CD4-positive, alpha-beta T cell (primary cell): ENCODE results near the gene ANKRD65. TPM values are rescaled to one million over a fixed set of nuclear protein-coding genes. Genes with fewer than 3 reads are reported as not detected.
"Not testable (repeated sequence)": the region's sequence is repeated elsewhere in the genome, so short reads cannot be mapped to it uniquely, and the experiment has no call there.

Source experiments
- ATAC-seq: fragments of 200-7000 bp; cut with Tn5 transposase; one replicate; pipeline ENCODE4 v1.10.0; 2022; ENCODE audit warnings: mild to moderate bottlenecking; ENCODE audit not compliant: poor library complexity
- CTCF ChIA-PET: fragments of 350-600 bp; sonication (Branson Sonifier 250); formaldehyde crosslinking; loops from one replicate; lab custom pipeline; 2021; ENCODE audit warnings: antibody characterized with exemption, inconsistent platforms; lab: Charles Lee
- POLR2A ChIA-PET: fragments of 350-600 bp; sonication (Branson Sonifier 250); formaldehyde crosslinking; loops from one replicate; lab custom pipeline; 2021; ENCODE audit warnings: antibody characterized with exemption, inconsistent platforms; lab: Charles Lee
- DNase-seq, 14 experiments: peaks; one replicate each; pipeline ENCODE4 v3.0.0-alpha.2; 2013 to 2020; ENCODE audit warnings: mixed read lengths in 2 of 14
- H3K27ac ChIP-seq, 2 donors: one replicate each; pipeline versions ENCODE4 v1.5.1 to v1.7.0; 2013; ENCODE audit warnings: low read length in 2 of 2, low read depth in 1 of 2, mild to moderate bottlenecking in 1 of 2
- H3K27me3 ChIP-seq, 2 experiments: 1 replicate in 1 of 2; 2 replicates in 1 of 2; pipeline versions ENCODE4 v1.6.1 to v1.7.0; 2013; ENCODE audit warnings: low read length in 2 of 2, control low read depth in 1 of 2, mild to moderate bottlenecking in 1 of 2, moderate library complexity in 1 of 2; ENCODE audit not compliant: insufficient read depth in 2 of 2, control insufficient read depth in 1 of 2
- H3K36me3 ChIP-seq: one replicate; pipeline ENCODE4 v1.6.1; 2013; ENCODE audit warnings: low read length, control low read depth; ENCODE audit not compliant: insufficient read depth
- H3K4me1 ChIP-seq: one replicate; pipeline ENCODE4 v1.6.1; 2013; ENCODE audit warnings: low read length, control low read depth; ENCODE audit not compliant: insufficient read depth
- H3K4me3 ChIP-seq: one replicate; pipeline ENCODE4 v1.5.1; 2013; ENCODE audit warnings: mild to moderate bottlenecking, low read length, moderate library complexity
- H3K9me3 ChIP-seq, 2 experiments: 1 replicate in 1 of 2; 2 replicates in 1 of 2; pipeline versions ENCODE4 v1.6.1 to v1.7.0; 2013; ENCODE audit warnings: low read length in 2 of 2, mild to moderate bottlenecking in 2 of 2, control low read depth in 1 of 2, moderate library complexity in 1 of 2; ENCODE audit not compliant: control insufficient read depth in 1 of 2, insufficient read depth in 1 of 2
- H3K27ac Mint-ChIP-seq: one replicate; pipeline ENCODE4 v1.8.0; 2020; ENCODE audit warnings: mixed read lengths
- H3K27me3 Mint-ChIP-seq: one replicate; pipeline ENCODE4 v1.8.0; 2021; ENCODE audit warnings: mixed read lengths
- H3K36me3 Mint-ChIP-seq: one replicate; pipeline ENCODE4 v1.8.0; 2021; ENCODE audit warnings: low read depth, mixed read lengths
- H3K4me1 Mint-ChIP-seq: one replicate; pipeline ENCODE4 v1.8.0; 2021; ENCODE audit warnings: low read depth, mixed read lengths
- H3K4me3 Mint-ChIP-seq: one replicate; pipeline ENCODE4 v1.8.0; 2020; ENCODE audit warnings: mild to moderate bottlenecking, mixed read lengths
- H3K9me3 Mint-ChIP-seq: one replicate; pipeline ENCODE4 v1.8.0; 2020; ENCODE audit warnings: mixed read lengths
- intact Hi-C, 2 experiments: fragments of 100-400 bp; cut with DNase I in 1 of 2; cut with micrococcal nuclease in 1 of 2; formaldehyde crosslinking; loops; one replicate each; pipeline versions ENCODE4 v1.15.1 to v1.9.0; 2023 to 2025; cut with DNase I, micrococcal nuclease
- total RNA-seq, 174 experiments: library from RNA in 2 of 174; stranded (reverse) in 2 of 174; gene quantifications; one replicate each; pipeline ENCODE4 v1.2.3 and lab custom pipeline; 2021 to 2026
- TF ChIP-seq, protein P1 (sequence below): fragments of 200-600 bp; IDR thresholded peaks from one replicate; pipeline ENCODE4 v1.8.0; 2022; ENCODE audit warnings: antibody characterized with exemption, mild to moderate bottlenecking

Gene ANKRD65
- total RNA-seq, 2 experiments from 2014 or later = not detected

DNA sequence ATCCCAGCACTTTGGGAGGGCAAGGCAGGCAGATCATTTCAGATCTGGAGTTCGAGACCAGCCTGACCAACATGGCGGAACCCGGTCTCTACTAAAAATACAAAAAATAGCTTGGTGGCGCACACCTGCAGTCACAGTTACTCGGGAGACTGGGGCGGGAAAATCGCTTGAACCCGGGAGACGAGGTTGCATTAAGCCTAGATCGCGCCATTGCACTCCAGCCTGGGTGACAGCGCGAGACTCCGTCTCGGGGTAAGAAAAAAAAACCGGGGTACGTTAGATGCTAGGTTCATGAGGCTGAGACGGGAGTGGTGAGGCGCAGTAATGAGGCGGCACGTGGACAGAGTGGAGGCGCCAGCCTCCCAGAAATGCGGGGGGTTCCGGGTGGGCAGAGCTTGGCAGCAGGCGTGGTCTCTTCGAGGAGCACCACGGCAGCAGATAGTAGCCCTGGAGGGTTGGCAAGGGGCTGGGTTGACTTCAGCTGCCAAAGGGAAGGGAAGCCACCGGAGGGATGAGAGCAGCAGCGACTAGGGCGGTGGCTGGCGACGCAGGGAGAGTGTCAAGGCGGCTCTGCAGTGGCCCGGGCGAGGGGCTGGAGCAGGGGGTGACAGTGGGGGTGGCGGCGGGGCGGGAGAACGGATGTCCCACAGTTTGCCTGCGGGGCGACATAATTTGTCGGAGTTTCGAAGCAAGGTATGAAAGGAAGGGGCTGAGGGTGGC lies 14.8 kb downstream of the ANKRD65 start:
- H3K36me3 Mint-ChIP-seq = peaks cover 51% of the 10 kb centered on the region
- peak overlapping the region; percentile 94 for H3K4me3 Mint-ChIP-seq
- peaks cover 50% of the 10 kb centered on the region for H3K4me1 ChIP-seq
- ATAC-seq = no peak
- H3K36me3 ChIP-seq = peaks cover 46% of the 10 kb centered on the region
- ChIA-PET CTCF (interaction anchor here (2.4 kb wide), 1 partner anchor 31 kb away, joined by 7 read pairs; the partner anchor contains the start of gene AURKAIP1), POLR2A (interaction anchor here (0.6 to 5.3 kb wide), 4 partner anchors 31 to 392 kb away, joined by 3 to 39 read pairs (median 7); partner anchors contain the start of genes AURKAIP1 and MIB2)
- H3K27ac ChIP-seq = peak overlapping the region; percentile 80 to 88
- H3K27me3 ChIP-seq = no peaks in the 10 kb centered on the region
- no peaks in the 10 kb centered on the region for H3K9me3 Mint-ChIP-seq
- DNase-seq = peak in 1 of 14 experiments; percentile 46
- peaks cover 39% of the 10 kb centered on the region for H3K4me1 Mint-ChIP-seq
- H3K9me3 ChIP-seq = no peaks in the 10 kb centered on the region
- H3K27me3 Mint-ChIP-seq = no peaks in the 10 kb centered on the region
- TF ChIP-seq, protein P1, sequence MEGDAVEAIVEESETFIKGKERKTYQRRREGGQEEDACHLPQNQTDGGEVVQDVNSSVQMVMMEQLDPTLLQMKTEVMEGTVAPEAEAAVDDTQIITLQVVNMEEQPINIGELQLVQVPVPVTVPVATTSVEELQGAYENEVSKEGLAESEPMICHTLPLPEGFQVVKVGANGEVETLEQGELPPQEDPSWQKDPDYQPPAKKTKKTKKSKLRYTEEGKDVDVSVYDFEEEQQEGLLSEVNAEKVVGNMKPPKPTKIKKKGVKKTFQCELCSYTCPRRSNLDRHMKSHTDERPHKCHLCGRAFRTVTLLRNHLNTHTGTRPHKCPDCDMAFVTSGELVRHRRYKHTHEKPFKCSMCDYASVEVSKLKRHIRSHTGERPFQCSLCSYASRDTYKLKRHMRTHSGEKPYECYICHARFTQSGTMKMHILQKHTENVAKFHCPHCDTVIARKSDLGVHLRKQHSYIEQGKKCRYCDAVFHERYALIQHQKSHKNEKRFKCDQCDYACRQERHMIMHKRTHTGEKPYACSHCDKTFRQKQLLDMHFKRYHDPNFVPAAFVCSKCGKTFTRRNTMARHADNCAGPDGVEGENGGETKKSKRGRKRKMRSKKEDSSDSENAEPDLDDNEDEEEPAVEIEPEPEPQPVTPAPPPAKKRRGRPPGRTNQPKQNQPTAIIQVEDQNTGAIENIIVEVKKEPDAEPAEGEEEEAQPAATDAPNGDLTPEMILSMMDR = no peak
- peak overlapping the region; percentile 91 for H3K27ac Mint-ChIP-seq
- peak overlapping the region; percentile 92 for H3K4me3 ChIP-seq
- intact Hi-C loops = loop anchor here in 1 of 2 experiments (2.0 kb wide), 2 partner anchors 31 to 289 kb away; partner anchors contain the start of genes AURKAIP1 and C1orf159

DNA sequence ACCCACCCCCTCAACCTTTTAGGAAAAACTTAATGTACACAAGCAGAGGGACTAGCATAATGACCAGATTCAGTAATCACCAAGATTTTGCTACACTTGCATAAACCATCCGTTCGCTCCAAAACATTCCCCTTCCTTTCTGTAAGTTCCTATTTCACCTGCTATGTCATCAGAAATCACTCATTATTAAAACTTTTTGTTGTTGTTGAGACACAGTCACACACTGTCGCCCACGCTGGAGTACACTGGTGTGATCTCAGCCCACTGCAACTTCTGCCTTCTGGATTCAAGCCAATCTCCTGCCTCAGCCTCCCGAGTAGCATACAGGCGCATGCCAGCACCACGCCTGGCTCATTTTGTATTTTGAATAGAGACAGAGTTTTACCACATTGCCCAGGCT lies 17.4 kb downstream of the ANKRD65 start:
- H3K4me1 ChIP-seq = peaks cover 61% of the 10 kb centered on the region

DNA sequence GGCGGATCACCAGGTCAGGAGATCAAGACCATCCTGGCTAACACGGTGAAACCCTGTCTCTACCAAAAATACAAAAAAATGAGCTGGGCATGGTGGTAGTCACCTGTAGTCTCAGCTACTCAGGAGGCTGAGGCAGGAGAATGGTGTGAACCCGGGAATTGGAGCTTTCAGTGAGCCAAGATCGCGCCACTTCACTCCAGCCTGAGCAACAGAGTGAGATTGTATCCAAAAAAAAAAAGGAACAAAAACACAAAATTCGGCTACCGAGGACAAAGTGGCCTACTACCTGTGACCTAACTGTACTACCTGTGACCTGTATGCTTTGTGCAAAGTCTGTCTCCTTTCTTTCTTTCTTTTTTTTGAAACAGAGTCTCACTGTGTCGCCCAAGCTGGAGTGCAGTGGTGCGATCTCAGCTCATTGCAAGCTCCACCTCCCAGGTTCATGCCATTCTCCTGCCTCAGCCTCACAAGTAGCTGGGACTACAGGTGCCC lies 18.1 kb downstream of the ANKRD65 start:
- H3K27me3 ChIP-seq, H3K4me3 ChIP-seq, DNase-seq, intact Hi-C loops, H3K27me3 Mint-ChIP-seq, ATAC-seq, H3K9me3 Mint-ChIP-seq, H3K27ac ChIP-seq, H3K9me3 ChIP-seq: not testable (repeated sequence)
- ChIA-PET POLR2A (interaction anchor here (0.6 to 2.1 kb wide), 2 partner anchors 28 to 801 kb away, joined by 3 to 9 read pairs; partner anchors contain the start of gene AURKAIP1), CTCF (interaction anchor here (0.7 kb wide), 1 partner anchor 12 kb away, joined by 3 read pairs; no protein-coding TSS in a partner anchor)
- peaks cover 62% of the 10 kb centered on the region for H3K4me1 ChIP-seq
- peaks cover 74% of the 10 kb centered on the region for H3K36me3 Mint-ChIP-seq
- peaks cover 50% of the 10 kb centered on the region for H3K4me1 Mint-ChIP-seq
- H3K27ac Mint-ChIP-seq = peak overlapping the region; percentile 86
- peaks cover 58% of the 10 kb centered on the region for H3K36me3 ChIP-seq
- peak overlapping the region; percentile 94 for H3K4me3 Mint-ChIP-seq

More for the DNA sequence above, 17.4 kb downstream of the ANKRD65 start:
- Mint-ChIP-seq H3K4me3 (peak overlapping the region; percentile 94), H3K4me1 (peaks cover 50% of the 10 kb centered on the region), H3K36me3 (peaks cover 68% of the 10 kb centered on the region), H3K27me3 (no peaks in the 10 kb centered on the region), H3K27ac (peak overlapping the region; percentile 78), H3K9me3 (no peaks in the 10 kb centered on the region)
- peaks cover 56% of the 10 kb centered on the region for H3K36me3 ChIP-seq
- CTCF ChIA-PET = interaction anchor here (0.7 to 1.4 kb wide), 2 partner anchors 13 to 101 kb away, joined by 3 read pairs; no protein-coding TSS in a partner anchor
- no peak overlapping the region for H3K27ac ChIP-seq
- H3K27me3 ChIP-seq = no peaks in the 10 kb centered on the region
- TF ChIP-seq, protein P1 = no peak
- POLR2A ChIA-PET = no interaction called here
- H3K4me3 ChIP-seq = no peak overlapping the region
- DNase-seq (no peak), ATAC-seq (no peak)
- intact Hi-C loops = no loop called here
- no peaks in the 10 kb centered on the region for H3K9me3 ChIP-seq
